HG02973 (cell line): Measurements from ENCODE around the gene ABL2.

Experiments used
- ATAC-seq: cut with Tn5 transposase; IDR thresholded peaks from one replicate; pipeline ENCODE4 v1.9.1; 2021; ENCODE audit warnings: moderate library complexity; ENCODE audit not compliant: unreplicated experiment

Gene ABL2

GRCh38 chr1:179095924-179096323 lies 133.6 kb downstream of the ABL2 start:
- ATAC-seq = no peak

- ATAC-seq = no peak
Measured at GRCh38 chr1:179095377-179095776, 134.1 kb downstream of the ABL2 start.

GRCh38 chr1:179094818-179095217 lies 134.7 kb downstream of the ABL2 start:
- no peak for ATAC-seq

- no peak for ATAC-seq
Measured at GRCh38 chr1:179092896-179093461, 136.5 kb downstream of the ABL2 start.

- no peak for ATAC-seq
Measured at GRCh38 chr1:179091691-179092165, 137.7 kb downstream of the ABL2 start.

GRCh38 chr1:179090923-179091322 lies 138.6 kb downstream of the ABL2 start:
- ATAC-seq = no peak

- no peak for ATAC-seq
Measured at GRCh38 chr1:179090522-179090921, 139.0 kb downstream of the ABL2 start.

GRCh38 chr1:179089827-179090482 lies 139.5 kb downstream of the ABL2 start:
- no peak for ATAC-seq

GRCh38 chr1:179087665-179088064 lies 141.8 kb downstream of the ABL2 start:
- no peak for ATAC-seq

- ATAC-seq = no peak
Measured at GRCh38 chr1:179083533-179083932, 145.9 kb downstream of the ABL2 start.

- no peak for ATAC-seq
Measured at GRCh38 chr1:179082999-179083335, 146.5 kb downstream of the ABL2 start.

- peak; percentile 16 for ATAC-seq
Measured at GRCh38 chr1:179082333-179082998, 147.0 kb downstream of the ABL2 start.

GRCh38 chr1:179081687-179082332 lies 147.7 kb downstream of the ABL2 start, which contains the start of gene TOR3A:
Gene TOR3A (plus strand): TSS chr1:179082070. CDS start chr1:179082129, 59 bp downstream.
- peak; percentile 81 for ATAC-seq

GRCh38 chr1:179080866-179081686 lies 148.4 kb downstream of the ABL2 start:
- peak; percentile 17 for ATAC-seq

GRCh38 chr1:179079113-179079761 lies 150.2 kb downstream of the ABL2 start:
- ATAC-seq = peak; percentile 16

GRCh38 chr1:179077396-179077795 lies 152.1 kb downstream of the ABL2 start:
- ATAC-seq = no peak

GRCh38 chr1:179066471-179066870 lies 163.0 kb downstream of the ABL2 start:
- ATAC-seq = no peak

GRCh38 chr1:179061360-179062282 lies 167.9 kb downstream of the ABL2 start:
- ATAC-seq = no peak
